Measurements from ENCODE around the gene RBP3.

The RBP3 gene

GRCh38 chr10:47359626-47360418, 11.7 kb downstream of the RBP3 start:
- no peak for DNase-seq

GRCh38 chr10:47360419-47361040, 12.4 kb downstream of the RBP3 start:
- DNase-seq, result no peak

- peak in 1 of 2 experiments; percentile 23 for DNase-seq
Measured at GRCh38 chr10:47361293-47361692, 13.1 kb downstream of the RBP3 start.

- no peak for DNase-seq
Measured at GRCh38 chr10:47362199-47362598, 14.0 kb downstream of the RBP3 start.

- no peak for DNase-seq
Measured at GRCh38 chr10:47363781-47364180, 15.6 kb downstream of the RBP3 start.

- peak; percentile 5 to 58 for DNase-seq
Measured at GRCh38 chr10:47364366-47364765, 16.2 kb downstream of the RBP3 start.

GRCh38 chr10:47364911-47365310, 16.7 kb downstream of the RBP3 start:
- DNase-seq, result no peak

- DNase-seq, result no peak
Measured at GRCh38 chr10:47365431-47366180, 17.4 kb downstream of the RBP3 start.

GRCh38 chr10:47366181-47366631, 18.0 kb downstream of the RBP3 start:
- DNase-seq, result no peak

- DNase-seq, result no peak
Measured at GRCh38 chr10:47366731-47367460, 18.7 kb downstream of the RBP3 start.

- no peak for DNase-seq
Measured at GRCh38 chr10:47367646-47368045, 19.5 kb downstream of the RBP3 start.

- DNase-seq, result peak in 1 of 2 experiments; percentile 7
Measured at GRCh38 chr10:47368431-47369180, 20.4 kb downstream of the RBP3 start.

- DNase-seq, result no peak
Measured at GRCh38 chr10:47369251-47369894, 21.2 kb downstream of the RBP3 start.

- DNase-seq, result no peak
Measured at GRCh38 chr10:47370015-47370767, 22.0 kb downstream of the RBP3 start.

- DNase-seq, result no peak
Measured at GRCh38 chr10:47370878-47371277, 22.7 kb downstream of the RBP3 start.

GRCh38 chr10:47371629-47372485, 23.7 kb downstream of the RBP3 start:
- no peak for DNase-seq

GRCh38 chr10:47372726-47373125, 24.6 kb downstream of the RBP3 start:
- DNase-seq, result no peak

- no peak for DNase-seq
Measured at GRCh38 chr10:47374611-47375536, 26.7 kb downstream of the RBP3 start.

Data from NCI-H524 (cell line).